HK-2 (cell line): ENCODE measurements around the gene VAPA.
"Not testable (repeated sequence)": the region's sequence is repeated elsewhere in the genome, so short reads cannot be mapped to it uniquely, and the experiment has no call there.

ENCODE experiments used
- DNase-seq: peaks from one replicate; pipeline ENCODE4 v3.0.0-alpha.2; 2018; ENCODE audit not compliant: unreplicated experiment

VAPA gene

GRCh38 chr18:9886005-9886348, 27.8 kb upstream of the VAPA start:
- no peak for DNase-seq

GRCh38 chr18:9887992-9888391, 25.8 kb upstream of the VAPA start:
- no peak for DNase-seq

- DNase-seq, result no peak
Observed at GRCh38 chr18:9890196-9890595, 23.6 kb upstream of the VAPA start.

GRCh38 chr18:9890957-9891356, 22.9 kb upstream of the VAPA start:
- no peak for DNase-seq

GRCh38 chr18:9891515-9891914, 22.3 kb upstream of the VAPA start:
- not testable (repeated sequence) for DNase-seq

GRCh38 chr18:9894454-9895068, 19.3 kb upstream of the VAPA start:
- DNase-seq, result no peak

- no peak for DNase-seq
Observed at GRCh38 chr18:9897129-9897528, 16.7 kb upstream of the VAPA start.

GRCh38 chr18:9897787-9898291, 16.0 kb upstream of the VAPA start:
- not testable (repeated sequence) for DNase-seq

GRCh38 chr18:9898792-9899549, 14.8 kb upstream of the VAPA start:
- DNase-seq, result peak; percentile 33

- not testable (repeated sequence) for DNase-seq
Observed at GRCh38 chr18:9899550-9899930, 14.3 kb upstream of the VAPA start.

- no peak for DNase-seq
Observed at GRCh38 chr18:9900699-9901098, 13.1 kb upstream of the VAPA start.

GRCh38 chr18:9901377-9901776, 12.4 kb upstream of the VAPA start:
- peak; percentile 27 for DNase-seq

- not testable (repeated sequence) for DNase-seq
Observed at GRCh38 chr18:9902264-9902663, 11.6 kb upstream of the VAPA start.

GRCh38 chr18:9902832-9903231, 11.0 kb upstream of the VAPA start:
- no peak for DNase-seq

GRCh38 chr18:9905401-9905922, 8.4 kb upstream of the VAPA start:
- peak; percentile 14 for DNase-seq

- DNase-seq, result no peak
Observed at GRCh38 chr18:9906481-9906880, 7.3 kb upstream of the VAPA start.

GRCh38 chr18:9907867-9908266, 5.9 kb upstream of the VAPA start:
- DNase-seq, result no peak

- DNase-seq, result no peak
Observed at GRCh38 chr18:9910071-9910470, 3.7 kb upstream of the VAPA start.

- DNase-seq, result no peak
Observed at GRCh38 chr18:9910661-9911060, 3.2 kb upstream of the VAPA start.

- DNase-seq, result no peak
Observed at GRCh38 chr18:9911226-9911625, 2.6 kb upstream of the VAPA start.

- not testable (repeated sequence) for DNase-seq
Observed at GRCh38 chr18:9912285-9912684, 1.5 kb upstream of the VAPA start.

GRCh38 chr18:9913151-9913525, 678 bp upstream of the VAPA start:
- DNase-seq, result no peak

- no peak for DNase-seq
Observed at GRCh38 chr18:9914334-9914583, 443 bp downstream of the VAPA start.
